ENCODE measurements around the gene TUBB1.
"Not testable (repeated sequence)": the region's sequence is repeated elsewhere in the genome, so short reads cannot be mapped to it uniquely, and the experiment has no call there.

Gene TUBB1

DNA sequence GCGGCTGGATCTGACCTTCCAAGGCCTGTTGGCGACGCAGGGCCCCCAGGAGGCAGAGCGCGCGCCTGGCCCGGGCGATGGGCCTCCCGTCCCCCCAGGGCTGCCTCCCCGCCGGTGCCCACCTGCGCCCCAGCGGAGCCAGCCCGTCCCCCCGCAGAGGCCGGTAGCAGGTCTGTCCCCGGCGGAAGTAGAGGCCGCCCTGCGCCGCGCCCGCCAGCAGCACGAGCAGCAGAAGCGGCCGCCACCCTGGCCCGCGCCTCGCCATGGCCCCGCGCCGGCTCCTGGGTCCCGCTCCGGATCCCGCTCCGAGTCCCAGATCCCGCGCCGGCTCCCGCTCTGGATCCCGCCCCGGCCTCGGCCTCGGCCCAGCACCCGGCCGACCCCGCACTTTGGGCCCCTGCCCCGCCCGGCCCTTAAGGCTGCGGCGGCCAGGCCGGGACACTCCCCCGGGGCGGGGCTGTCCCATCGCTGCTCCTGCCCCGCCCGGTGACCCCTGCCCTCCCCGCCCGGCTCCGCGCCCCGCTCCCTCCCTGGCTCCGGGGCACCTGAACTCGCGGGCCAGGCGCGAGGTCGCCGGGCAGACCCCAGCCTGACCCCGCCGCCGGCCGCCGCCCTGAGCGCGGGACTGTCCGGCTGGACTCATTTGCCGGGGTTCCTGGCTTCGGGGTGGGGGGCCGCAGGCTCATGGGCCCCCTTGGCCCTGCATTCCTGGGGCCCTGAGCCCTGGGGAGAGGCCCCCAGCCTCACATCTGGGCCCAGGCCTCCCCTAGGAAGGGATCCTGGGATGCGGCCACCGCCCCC is 12.2 kb upstream of the TUBB1 start, which contains the start of gene CTSZ:
CTSZ (minus strand) TSS at position 391 of the 801 bp plus-strand sequence; CDS start at position 265, 126 bp downstream.
- no peak for DNase-seq

DNA sequence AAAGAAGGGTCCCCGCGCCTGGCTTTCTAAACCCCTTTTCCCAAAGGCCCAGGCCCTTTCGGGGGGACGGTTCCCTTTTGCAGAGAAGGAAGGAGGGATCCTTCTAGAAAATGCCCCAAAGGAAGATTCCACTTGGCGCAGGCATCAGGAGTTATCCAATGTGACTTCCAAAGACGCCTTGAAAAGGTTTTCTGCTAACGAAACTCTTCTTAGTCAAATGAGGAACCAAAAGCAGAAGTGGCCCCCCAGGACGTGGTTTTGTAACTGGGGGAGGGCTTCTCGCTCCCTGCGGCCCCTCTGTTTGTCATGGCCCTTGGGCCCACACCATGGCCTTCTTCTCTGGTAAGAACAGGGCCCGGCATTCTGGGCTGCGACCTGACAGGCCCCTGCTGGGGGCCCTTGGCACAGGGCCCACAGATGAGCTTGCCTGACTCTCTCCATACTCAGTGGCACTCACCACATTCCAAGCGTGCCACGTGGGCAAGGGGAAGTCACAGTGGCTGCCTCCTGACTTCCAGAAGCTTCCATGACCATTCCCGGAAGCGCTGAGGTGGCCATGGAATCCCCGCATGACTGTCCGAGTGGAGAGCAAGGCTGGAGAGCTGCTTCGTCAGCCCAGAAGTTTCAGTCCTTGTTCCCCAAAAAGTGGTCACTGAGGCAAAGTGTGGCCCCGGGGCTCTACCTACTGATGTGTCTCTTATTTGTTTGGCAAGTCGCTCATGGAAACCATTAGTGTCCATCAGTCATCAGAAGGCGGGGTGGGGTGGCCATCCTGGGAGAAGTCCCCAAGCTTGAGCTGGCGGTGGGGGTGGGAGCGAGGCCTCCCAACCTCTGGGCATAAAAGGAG is 11.3 kb upstream of the TUBB1 start:
- DNase-seq = no peak

DNA sequence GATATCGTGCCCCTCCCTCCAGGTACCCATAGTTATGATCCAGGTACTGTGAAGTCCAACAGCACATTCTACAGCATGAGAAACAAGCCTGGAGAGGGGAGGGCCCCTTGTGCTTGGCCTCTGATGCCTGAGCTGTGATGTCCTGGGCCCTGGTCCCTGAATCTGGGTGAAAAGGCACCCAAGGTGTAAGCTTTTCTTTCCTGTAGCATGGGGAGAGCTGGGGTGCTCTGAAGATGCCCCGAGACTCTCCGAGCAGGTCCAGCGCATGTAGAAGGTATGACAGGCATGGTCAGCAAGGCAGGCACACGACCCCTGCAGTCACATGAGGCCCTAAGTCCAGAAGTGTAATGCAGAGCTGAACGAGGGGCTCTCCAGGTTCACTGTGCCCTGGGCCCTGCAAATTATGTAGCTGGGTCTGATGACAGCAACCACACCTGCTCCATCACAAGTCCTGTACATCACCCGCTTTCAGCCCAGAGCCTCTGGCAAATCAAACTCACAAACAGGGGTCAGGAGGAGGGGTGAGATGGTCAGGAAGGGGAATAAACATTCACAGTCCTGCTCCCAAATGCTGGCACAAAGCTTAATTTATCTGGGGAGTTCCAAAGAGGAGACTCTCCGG is 10.4 kb upstream of the TUBB1 start:
- DNase-seq = no peak

DNA sequence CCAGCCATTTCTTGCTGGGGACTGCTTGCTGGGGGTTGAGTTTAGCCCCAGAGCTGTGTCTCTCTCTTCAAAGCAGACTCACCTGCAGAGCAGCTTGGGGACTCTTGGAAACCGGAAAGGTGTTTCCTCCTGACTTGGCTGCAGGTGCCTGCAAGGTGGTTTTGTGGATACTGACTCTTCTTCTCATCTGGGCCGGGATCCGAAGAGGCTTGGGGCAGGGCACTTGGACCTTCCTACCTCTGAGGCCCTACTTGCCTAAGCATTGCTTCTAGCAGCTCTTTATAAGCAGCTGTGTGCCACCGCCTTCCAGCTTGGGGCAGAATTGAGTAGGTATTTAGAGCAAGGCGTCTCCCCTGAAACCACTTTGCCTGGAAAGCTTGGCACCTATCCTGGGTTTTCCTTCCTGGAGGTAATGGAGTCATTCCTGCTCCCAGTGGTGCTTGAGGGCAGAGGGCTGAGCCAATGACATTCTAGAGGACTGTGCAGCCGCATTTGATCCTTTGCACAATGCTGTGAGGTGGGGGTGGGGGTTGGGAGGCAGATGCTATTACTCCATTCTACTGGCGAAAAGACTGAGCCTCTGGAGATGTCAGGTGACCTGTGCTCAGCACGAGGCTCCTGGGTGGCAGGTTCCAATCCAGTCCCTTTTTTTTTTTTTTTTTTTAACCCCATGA is 8.8 kb upstream of the TUBB1 start:
- no peak for DNase-seq

DNA sequence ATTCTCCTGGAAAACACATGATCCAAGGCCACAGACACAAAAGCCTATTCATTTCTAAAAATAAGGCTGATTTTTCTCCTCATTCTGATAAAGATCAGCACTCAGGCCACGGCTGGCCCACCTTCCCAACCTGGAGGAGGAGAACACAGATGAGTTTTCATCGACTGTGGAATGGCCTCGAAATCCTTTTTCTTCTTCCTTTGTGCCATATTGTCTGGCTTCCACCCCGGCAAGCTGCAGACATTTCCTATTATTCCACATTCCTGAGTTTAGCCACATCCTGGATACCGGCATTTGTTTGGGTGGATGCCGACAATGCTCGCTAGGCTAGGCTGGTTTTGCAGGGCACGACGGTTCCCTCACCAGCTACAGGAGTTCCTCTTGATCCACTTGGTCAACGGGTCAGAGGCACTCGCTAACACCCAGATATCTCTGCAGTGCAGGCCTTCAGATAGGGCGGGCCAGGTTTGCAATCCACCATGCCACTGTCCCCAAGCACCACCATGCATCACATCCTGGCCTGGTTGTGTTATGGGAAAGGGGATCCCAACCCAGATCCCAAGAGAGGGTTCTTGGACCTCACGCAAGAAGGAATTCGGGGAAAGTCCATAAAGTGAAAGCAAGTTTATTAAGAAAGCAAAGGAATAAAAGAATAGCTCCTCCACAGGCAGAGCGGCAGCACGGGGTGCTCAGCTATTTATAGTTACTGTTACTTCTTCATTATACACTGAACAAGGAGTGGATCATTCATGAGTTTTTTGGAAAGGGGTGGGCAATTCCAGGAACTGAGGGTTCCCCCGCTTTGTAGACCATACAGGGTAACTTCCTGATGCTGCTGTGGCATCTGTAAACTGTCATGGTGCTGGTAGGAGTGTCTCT is 8.0 kb upstream of the TUBB1 start:
- DNase-seq = no peak

DNA sequence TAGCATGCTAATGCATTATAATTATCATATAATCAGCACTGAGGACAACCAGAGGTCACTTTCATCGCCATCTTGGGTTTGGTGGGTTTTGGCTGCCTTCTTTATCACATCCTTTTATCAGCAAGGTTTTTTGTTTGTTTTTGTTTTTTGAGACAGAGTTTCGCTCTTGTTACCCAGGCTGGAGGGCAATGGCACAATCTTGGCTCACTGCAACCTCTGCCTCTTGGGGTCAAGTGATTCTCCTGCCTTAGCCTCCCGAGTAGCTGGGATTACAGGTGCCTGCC is 7.4 kb upstream of the TUBB1 start:
- DNase-seq = not testable (repeated sequence)

DNA sequence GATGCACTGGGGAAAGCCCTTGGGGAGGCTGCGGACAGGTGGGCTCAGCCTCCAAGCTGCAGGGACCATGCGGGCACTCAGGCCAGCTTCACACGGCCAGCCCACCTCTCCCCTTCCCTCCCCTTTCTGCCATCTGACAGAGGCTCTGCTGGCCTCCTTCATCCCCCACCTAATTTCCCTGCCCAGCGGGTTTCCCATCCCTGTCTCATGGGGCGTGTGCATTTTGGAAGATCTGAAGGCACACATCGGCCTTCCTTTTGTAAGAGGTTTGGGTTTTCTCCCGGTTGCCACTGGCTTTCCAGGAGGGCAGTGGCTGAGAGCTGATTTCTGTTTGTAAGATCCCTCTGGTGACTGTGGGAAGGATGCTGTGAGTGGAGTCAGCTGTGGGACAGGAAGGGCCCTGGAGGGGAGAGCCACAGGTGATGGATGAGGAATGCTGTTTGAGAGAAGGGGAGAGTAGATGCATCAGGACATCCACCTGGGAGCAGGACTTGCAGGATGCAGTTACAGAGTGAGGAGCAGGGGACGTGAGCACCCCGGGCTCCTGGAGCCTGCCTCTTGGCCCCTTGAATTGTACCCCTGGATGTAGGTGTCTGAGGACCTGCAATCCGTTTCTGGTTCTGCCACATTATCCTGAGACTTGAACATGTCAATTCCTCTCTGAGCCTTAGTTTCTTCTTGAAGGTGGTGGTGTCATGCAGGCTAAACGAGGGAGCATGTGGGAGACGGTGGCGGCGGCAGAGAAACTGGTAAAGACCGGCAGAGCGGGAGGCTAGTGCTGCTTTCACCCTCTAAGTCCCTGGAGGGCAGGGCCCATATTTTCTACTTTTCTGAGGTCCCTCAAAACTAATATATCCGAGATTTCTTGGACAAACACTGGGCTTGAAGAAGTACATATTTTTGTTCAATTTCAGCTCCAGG is 5.9 kb upstream of the TUBB1 start:
- DNase-seq = no peak

DNA sequence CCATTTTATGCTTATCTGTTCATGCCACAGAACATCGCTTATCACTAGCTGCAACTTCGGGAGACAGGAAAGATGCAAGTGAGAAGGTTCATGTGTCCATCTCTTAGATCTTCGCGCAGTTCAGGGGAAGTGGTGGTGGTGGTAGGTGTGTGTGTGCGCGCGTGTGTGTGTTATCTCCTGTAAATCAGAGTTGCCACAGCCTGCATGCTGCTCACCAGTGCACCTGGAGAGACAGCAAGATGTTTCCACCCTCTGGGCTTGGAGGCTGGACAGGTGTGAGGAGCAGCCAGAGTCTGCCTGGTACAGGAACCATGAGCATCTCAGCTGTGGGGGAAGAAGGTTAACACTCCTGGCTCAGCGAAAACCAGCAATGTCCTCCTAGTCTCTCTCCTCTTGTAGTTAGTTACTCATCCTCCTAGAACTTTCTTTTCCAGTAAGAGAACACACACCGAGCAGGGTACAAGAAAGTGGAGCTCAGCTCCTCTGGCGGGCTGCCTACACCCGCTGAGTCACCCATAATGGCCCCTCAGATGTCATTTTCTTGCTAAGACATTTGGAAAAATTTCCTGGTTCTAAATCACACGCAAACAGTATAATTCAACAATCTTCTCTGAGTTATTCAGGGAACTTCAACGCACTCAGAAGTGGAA is 5.1 kb upstream of the TUBB1 start:
- DNase-seq = no peak

DNA sequence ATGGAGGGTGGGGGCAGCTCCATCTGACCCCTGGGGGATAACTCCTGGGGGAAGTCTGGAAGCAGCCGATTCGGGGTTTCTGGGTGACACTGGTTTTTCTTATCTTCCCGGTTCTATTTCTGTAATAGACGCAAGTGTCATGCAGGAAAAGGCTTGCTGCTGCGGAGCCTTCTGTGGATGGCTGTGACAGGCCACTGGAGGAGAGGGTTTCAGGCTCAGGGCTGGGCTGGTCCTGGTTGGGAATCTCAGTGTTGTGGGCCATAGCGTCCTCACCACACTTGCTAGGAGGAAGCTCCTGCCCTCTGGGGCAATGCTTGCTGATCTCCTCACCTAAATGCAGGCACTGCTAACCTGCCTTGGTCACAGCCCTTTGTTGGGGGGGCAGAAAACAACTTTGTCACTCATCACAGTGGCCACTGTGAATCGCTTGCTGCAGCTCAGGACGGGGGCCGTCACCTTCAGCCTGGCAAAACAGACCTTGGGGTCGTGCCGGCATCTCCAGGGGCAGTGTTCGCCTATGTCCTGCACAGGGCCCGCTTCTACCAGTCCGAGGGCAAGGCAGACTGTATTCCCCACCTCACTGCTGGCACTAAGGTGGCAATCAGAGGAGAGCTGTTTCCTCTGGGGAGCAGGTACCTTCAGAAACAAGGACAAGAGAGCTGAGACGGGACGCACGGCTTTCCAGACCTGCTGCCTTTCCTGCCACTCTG is 4.4 kb upstream of the TUBB1 start:
- DNase-seq = no peak

DNA sequence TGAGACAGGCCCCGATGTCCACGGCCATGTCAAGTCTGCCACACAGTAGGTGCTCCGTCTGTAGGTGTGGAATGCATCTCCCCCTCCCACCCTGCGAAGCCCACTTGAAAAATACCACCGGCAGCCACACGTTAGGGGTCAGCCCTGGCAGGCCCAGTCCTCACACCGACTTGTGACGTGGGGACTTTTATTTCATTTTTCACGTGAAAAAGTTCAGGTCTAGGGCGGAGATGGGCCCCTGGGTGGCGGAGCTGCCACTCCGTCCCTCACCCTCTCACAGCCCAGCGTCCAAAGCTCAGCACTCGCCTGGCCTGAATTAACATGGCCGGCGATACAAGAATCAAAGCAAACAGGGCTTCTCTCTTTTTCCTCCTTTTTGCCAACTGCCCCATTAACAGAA is 3.8 kb upstream of the TUBB1 start:
- no peak for DNase-seq

DNA sequence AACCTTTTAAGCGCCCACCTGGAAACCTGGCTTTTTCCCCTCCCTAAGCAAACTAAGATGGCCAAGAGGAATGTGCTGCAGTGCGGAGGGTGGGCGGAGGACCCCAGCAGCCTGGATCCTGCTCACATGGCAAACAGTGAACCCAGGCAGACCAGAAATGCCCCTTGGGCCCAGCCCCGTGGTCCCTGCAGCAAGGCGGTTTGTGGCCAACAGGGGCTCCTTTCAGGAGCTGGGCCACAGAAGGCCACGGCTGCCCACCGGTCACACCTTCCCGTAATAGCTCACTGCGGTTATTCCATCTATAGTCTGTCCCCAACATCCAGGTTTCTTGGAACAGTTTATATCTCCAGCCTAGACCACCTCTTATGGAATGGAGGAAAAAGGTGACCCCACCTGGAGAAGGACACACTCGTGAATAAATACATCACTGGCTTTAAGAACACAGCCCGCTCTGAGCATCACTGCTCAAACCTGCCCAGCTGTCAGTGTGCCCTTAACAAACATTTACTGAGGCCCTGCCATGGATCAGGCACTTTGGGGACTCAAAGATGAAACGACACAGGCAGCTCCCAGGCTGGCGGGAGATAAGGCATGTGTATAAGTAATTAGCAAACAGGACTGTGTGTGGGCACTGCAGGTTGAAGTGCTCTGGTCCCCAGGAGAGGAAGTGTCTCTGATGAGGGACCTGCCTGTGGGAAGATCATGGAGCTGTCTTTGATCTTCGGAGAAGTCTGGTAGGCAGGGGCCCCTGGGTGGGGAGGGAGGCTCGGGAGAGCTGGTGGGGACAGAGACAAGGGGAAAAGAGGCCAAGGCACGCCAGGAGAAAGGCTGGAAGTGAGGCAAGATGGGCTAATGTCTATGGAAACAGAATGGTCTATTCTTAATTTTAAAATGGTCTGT is 3.2 kb upstream of the TUBB1 start:
- no peak for DNase-seq

DNA sequence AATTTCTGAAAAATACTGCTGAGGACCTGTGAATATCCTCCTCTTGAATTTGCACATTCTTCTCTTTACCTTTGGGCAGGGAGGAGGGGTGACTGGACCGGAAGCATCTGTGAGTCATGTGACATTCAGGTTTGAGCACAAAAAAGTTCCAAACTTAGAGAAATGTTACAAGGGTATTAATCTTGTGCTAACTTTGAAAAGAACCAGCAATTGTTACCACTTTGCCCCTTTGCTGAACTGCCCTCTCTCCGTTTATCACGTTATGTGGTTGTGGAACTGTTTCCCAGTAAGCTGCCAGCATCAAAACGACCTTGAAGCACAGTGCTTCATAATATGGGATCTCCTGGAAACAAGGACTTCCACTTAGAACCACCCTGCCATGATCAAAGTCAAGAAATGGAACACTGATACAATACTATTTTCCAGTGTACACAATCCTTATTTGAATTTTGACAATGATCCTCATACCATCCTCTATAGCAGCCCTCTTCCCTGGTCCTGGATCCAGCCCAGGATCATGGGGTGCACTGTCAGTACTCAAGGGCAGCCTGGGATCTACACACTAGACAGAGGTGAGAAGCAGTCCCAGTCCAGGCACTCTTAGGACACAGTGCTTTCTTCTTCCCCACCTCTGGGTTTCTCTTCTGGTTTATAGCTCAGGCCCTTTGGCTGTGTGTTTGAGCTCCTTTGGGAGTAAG is 2.3 kb upstream of the TUBB1 start:
- no peak for DNase-seq

DNA sequence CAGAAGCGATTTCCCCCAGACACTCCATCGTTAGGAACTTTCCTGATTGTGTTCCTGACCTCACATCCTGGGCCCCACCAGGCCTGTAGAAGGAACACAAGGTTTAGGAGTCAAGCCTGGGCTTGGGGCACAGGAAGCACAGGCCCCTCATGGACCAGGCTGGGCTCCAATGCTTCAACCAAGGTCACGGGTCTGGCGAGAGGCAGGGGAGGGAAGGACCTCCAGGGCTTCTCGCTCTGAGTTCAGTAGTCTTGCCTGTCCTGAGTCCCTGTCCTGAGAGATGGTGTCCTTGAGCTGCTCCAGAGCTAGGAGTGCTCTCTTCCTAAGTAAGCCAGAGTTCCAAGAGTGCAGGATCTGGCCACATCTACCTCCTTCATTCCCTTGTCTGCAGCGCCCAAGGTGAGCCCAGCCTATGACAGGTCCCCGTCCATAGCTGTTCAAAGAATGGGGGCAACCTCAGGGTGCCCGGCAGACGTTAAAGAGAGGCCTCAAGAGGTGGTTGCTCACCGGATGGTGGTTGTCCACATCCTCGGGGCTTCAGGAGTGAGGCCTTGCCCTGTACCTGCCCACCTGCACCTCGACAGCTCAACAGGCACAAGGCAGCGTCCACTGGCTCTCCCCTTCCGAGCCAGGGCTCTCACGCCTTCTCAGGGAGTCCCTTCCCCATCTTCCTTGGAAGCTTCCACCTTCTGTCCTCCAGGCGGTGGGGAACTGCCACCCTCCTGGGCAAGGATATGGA is 1.6 kb upstream of the TUBB1 start:
- DNase-seq = no peak

DNA sequence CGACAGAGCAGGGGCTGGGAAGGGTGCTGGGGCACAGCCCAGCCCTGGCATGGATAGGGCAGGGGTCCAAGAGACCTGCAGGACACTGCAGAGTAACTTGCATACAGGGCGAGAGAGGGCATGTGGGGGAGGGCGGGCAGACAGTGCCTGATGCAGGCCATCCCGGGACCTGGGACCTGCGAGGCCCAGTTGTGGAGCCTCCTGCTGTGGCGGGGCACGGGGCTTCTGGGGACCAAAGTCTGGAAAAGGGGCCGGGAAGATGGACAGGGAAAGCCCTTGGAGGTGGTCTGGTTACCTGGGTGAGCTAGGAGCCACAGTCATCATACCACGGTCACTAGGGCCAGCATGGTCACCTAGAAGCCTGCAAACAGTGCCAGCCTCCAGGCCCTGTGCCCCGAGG is 412 bp upstream of the TUBB1 start:
- DNase-seq = no peak

DNA sequence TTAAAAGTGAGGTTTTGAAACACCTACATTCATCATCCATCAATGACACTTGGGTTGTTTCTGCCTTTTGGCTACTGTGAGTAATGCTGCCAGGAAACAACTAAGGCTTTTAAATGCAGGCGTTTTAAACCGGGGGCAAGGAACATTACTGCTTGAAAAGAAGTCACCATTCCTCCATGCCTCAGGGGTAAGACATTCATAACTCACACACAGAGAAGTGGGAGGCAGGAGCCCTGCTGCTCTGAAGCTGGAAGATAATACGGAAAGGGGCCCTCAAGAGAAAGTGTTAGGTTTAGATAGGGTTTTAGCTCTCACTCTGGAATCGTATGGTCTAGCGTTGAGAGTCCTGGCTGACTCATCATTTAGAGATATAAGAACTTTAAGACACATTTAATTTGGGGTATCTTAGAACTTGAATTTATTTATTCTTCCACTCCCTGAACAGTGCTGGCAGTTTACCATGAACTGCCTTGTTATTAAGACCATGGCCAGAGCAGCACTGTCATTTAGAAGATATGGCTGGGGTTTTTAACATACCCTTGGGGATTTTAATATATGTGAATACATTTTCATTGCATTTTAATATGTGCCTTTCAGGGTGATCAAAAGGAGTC is 1.8 kb downstream of the TUBB1 start:
- no peak for DNase-seq

DNA sequence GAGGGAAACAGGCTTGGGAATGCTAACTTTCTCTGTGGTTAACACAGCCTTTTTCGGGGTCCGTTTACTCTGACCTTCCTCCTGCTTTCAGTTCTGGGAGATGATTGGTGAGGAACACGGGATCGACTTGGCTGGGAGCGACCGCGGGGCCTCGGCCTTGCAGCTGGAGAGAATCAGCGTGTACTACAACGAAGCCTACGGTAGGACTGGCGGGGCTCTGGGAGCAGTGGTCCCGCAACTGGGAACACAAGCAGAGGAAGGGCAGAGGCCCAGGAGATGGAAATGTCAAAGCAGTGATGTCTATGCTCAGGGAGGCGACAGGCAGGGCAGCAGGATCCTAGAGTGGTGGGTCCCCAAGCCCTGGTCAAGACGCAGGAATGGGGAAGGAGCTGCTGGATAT is 3.5 kb downstream of the TUBB1 start:
- DNase-seq = no peak

DNA sequence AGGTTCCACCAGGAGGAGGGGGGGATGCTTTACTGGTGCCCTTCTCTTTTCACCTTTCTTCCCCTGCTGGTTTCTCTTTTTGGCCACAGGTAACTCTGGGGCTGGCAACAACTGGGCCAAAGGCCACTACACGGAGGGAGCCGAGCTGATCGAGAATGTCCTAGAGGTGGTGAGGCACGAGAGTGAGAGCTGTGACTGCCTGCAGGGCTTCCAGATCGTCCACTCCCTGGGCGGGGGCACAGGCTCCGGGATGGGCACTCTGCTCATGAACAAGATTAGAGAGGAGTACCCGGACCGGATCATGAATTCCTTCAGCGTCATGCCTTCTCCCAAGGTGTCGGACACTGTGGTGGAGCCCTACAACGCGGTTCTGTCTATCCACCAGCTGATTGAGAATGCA is 4.4 kb downstream of the TUBB1 start:
- no peak for DNase-seq

Data from NCI-H82 (cell line).